HG02973 (cell line): ENCODE data around the gene PAM.
A peak's percentile ranks its signal among the peaks of the same experiment; 100 is the strongest.

Experiments used
- ATAC-seq: cut with Tn5 transposase; IDR thresholded peaks from one replicate; pipeline ENCODE4 v1.9.1; 2021; ENCODE audit warnings: moderate library complexity; ENCODE audit not compliant: unreplicated experiment

The PAM gene

GRCh38 chr5:102754767-102755431, at the start of gene PAM:
Gene PAM (plus strand): TSS chr5:102755305. CDS start chr5:102866196, 110,891 bp downstream.
- peak; percentile 79 for ATAC-seq

- no peak for ATAC-seq
Observed at GRCh38 chr5:102711525-102712385, 43.4 kb upstream of the PAM start.

- no peak for ATAC-seq
Observed at GRCh38 chr5:102713278-102713677, 41.8 kb upstream of the PAM start.

- no peak for ATAC-seq
Observed at GRCh38 chr5:102713682-102714231, 41.3 kb upstream of the PAM start.

- ATAC-seq = no peak
Observed at GRCh38 chr5:102715082-102715807, 39.9 kb upstream of the PAM start.

GRCh38 chr5:102716017-102716416, 39.1 kb upstream of the PAM start:
- no peak for ATAC-seq

- ATAC-seq = no peak
Observed at GRCh38 chr5:102718819-102719218, 36.3 kb upstream of the PAM start.

GRCh38 chr5:102719886-102720285, 35.2 kb upstream of the PAM start:
- no peak for ATAC-seq

- no peak for ATAC-seq
Observed at GRCh38 chr5:102720969-102721368, 34.1 kb upstream of the PAM start.

- no peak for ATAC-seq
Observed at GRCh38 chr5:102722931-102723330, 32.2 kb upstream of the PAM start.

GRCh38 chr5:102731693-102732092, 23.4 kb upstream of the PAM start:
- ATAC-seq = no peak

GRCh38 chr5:102733534-102733933, 21.6 kb upstream of the PAM start:
- ATAC-seq = no peak

GRCh38 chr5:102737161-102737560, 17.9 kb upstream of the PAM start:
- ATAC-seq = no peak

GRCh38 chr5:102737805-102738469, 17.2 kb upstream of the PAM start:
- no peak for ATAC-seq

- ATAC-seq = no peak
Observed at GRCh38 chr5:102740515-102740914, 14.6 kb upstream of the PAM start.

GRCh38 chr5:102742215-102742614, 12.9 kb upstream of the PAM start:
- no peak for ATAC-seq

GRCh38 chr5:102743900-102744299, 11.2 kb upstream of the PAM start:
- ATAC-seq = no peak

GRCh38 chr5:102747386-102748166, 7.5 kb upstream of the PAM start:
- peak; percentile 76 for ATAC-seq

- no peak for ATAC-seq
Observed at GRCh38 chr5:102749416-102750030, 5.6 kb upstream of the PAM start.
